Glomerular endothelial cell (primary cell): Measurements from ENCODE around the gene CRYAA. TPM values are rescaled to one million over a fixed set of nuclear protein-coding genes. Genes with fewer than 3 reads are reported as not detected.
"Not testable (repeated sequence)": the region's sequence is repeated elsewhere in the genome, so short reads cannot be mapped to it uniquely, and the experiment has no call there.

ENCODE experiments used
- DNase-seq: peaks from one replicate; pipeline ENCODE4 v3.0.0-alpha.2; 2011; ENCODE audit warnings: low read depth, low spot score; ENCODE audit errors: extremely low read depth
- total RNA-seq: library from RNA; depleted of rRNA; stranded (reverse); fragments of >200 nt; gene quantifications from 2 replicates; pipeline ENCODE4 v1.2.3, GENCODE V29; 2015

The CRYAA gene
- total RNA-seq, 1 donor from 2014 or later: not detected

DNA sequence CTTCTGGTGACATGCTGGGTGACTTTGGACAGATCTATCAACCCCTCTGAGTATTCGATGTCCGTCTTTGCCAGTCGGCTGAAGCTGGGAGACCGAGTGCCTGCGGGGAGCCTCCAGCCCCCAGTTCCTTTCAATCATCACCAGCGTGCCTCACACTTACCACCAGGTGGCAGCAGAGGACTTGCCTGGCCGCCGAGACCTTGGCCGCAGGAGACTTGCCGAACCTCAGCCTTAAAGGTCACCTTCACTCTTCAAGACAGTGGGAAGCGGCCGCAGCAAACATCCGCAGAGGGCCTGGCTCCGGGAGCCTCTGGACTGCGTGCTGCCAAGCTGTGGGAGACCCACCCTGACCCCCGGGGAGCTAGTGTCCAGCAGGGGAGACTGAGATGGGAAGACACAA, 7.8 kb downstream of the CRYAA start:
- DNase-seq: not testable (repeated sequence)

DNA sequence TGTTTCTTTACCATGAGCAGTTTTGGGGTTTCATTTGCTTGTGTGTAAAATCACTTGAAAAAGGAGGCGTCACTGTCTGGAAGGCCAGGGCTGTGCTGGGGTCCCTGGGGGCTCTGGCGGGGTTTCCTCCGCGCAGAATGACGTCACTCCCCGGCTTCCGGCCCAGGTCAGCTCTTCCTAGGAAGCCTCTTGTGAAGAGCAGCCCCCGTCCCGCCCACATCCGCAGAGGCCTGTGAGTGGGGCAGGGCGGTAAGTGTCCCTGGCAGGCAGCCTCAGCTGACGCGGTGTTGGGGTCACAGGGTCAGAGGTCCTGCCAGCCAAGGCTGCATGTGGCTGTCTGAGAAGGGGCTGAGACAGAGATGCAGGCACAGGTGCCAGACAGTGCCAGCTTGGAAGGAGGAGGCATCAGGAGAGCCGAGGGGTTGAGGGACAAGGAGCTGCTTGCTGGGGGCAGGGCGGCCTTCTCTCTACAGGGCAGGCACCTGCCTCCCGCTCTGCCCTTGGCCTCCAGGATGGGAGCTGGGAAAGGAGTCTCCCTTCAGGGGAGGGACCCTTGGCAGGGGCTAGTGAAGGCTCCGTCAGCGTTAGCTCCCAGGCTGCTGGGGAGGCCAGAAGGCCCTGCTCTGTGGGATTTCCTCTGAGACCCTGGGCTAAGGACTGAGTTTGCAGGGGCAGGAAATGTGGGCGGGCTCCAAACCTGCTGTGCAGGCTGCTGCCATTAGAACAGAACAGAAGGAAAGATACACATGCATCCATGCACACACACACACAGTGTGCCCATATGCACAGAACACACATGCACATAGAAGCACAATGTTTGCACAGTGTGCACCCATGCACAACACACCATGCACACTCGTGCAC, 8.5 kb downstream of the CRYAA start:
- not testable (repeated sequence) for DNase-seq

DNA sequence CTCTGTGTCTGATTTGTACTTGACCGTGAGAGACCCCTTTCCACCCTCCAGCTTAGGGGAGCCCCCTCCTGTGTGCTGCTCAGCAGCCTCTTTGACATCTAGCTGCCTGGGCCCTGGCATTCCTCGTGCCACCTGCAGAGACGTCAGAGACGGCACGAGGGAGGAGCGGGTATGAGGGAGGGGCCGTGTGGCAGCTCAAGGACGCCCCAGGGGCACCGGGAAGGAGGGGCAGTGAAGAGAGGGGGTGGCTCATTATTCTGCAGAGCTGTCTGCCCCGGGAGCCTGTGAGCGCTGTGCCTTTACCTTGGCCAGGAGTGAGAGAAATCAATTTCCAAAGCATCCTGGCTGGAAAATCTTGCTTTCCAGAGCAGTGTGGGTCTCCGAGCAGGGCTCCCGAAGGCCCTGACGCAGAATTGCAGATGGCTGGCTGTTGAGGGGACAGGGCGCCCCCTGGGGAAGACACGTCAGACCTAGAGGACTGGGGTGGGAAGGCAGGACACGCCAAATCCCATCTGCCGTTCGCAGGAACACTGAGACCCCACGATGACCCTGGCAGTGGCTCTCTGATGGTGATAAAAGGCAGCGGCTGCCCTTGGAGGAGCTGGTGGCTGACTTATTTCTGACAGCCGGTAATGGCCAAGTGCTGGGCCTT, 9.5 kb downstream of the CRYAA start:
- DNase-seq: not testable (repeated sequence)

DNA sequence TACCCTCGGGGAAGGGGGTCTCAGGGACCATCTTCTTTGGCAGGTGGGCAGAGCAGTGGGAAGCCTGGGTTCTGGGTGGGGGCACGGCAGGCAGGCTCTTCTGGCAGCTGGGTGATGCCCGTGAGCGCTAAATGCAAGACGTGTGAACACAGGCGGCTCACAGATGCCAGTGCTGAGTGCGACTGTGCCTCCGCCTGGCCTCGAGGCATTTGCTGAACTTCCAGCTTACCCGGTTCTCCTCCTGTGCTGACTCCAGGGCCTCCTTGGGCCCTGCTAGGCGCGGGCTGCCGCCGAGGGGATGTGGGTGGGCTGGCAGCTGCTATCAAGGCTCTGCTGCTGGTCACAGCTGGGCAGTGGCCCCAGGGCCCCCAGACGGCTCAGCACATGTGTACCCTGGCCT, 12.2 kb downstream of the CRYAA start:
- DNase-seq: not testable (repeated sequence)

DNA sequence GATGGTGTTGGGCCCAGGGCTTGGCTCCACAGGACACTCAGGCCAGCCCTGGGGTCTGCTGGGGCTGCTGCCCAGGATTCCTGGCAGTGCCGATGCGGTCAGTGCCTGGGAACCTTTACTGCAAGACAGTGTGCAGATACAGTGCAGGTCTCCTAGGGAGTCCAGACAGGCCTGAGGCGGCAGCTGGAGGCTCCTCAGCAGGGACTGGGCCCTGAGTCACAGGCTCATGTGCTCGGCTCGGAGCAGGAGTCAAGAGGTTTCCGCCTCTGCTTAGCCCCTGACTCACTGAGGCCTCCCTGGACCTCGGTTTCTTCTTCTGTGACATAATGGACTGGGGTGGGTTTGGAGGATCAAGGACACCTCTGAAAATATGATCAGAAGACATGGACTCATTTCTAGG, 18.5 kb downstream of the CRYAA start:
- not testable (repeated sequence) for DNase-seq

DNA sequence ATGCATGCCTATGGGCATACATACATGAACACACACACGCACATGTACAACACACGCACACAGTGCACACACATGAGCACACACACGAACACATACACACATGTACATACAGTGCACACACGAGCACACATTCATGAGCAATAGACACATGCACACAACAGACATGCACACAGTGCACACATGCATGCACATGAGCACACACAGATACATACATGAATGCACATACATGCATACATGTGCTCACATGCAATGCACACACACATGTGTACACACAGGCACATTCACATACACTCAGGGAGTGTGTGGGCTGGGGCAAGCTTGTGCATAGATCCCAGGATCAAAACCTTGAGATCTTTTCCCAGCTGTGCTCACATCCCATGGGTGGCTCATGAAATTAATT, 18.9 kb downstream of the CRYAA start:
- DNase-seq: no peak

DNA sequence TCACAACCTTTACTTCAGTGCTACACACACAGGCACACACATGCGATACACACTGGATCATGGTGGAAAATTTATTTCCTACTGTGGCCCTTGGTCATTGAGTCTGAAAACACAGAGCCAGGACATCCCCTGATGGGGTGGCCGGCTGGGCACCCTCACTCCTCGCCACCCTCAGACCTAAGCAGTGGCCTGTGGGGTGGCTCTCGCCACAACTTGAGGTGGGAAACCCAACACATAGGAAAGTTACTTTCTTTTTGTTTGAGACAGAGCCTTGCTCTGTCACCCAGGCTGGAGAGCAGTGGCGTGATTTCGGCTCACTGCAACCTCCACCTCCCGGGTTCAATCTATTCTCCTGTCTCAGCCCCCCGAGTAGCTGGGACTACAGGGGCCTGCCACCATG, 19.4 kb downstream of the CRYAA start:
- no peak for DNase-seq

DNA sequence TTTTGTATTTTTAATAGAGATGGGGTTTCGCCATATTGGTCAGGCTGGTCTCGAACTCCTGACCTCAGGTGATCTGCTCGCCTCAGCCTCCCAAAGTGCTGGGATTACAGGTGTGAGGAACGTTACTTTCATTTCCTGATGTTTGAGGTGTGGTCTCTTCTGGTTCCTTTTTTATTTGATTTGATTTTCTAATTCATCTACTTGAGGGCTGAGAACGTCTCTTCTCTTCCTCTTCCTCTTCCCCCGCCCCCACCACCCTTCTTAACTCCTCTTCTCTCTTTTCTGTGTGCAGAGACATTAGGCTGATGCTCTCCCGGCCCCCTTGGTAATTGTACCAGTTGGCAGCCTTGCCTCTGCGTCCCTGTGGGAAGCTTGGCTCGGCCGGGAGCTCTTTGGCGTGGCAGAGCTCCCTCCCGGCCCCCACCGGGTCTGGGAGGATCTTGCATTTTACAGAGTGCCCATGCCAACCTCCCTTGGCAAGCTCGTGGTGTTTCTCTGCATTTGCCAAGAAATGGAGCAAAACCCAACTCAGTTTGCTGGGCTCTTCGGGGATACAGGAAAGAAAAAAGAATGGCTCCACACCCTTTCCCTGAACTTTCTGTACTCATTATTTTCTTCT, 19.9 kb downstream of the CRYAA start:
- DNase-seq: no peak

DNA sequence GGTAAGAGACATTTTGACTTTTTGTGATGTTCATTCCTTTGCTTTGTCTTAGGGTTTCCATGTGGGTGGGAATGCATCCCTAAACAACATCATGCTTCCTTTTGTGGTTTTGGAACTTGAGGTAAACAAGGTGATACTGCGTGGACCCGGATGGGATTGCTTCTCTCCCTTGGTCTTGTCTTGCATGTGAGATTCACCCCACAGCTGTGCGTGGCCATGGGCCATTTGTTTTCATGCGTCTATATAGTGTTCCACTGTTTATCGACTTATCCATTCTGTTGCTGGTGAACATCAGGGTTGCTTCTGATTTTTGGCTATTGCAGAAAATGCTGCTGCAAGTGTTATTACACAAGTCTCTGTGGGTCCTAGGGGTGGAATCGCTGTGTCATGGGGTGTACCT, 21.1 kb downstream of the CRYAA start:
- DNase-seq: no peak

DNA sequence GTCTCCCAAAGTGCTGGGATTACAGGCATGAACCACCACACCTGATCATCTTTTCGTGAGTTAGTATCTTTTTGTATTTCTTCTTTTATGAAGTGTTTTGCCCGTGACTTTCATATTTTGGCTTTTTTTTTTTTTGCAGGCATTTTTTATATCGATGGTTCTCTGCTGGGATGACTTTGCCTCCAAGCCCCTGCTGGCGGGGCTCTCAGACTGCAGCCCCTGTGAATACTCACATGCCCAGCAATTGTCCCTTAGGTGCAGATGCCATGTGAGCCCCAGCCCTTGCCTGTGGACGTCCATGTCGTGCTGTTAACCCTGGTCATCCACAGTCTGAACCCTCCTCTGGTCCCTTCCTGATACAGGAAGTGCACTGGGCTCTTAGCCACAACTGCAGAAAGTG, 21.7 kb downstream of the CRYAA start:
- DNase-seq: no peak

DNA sequence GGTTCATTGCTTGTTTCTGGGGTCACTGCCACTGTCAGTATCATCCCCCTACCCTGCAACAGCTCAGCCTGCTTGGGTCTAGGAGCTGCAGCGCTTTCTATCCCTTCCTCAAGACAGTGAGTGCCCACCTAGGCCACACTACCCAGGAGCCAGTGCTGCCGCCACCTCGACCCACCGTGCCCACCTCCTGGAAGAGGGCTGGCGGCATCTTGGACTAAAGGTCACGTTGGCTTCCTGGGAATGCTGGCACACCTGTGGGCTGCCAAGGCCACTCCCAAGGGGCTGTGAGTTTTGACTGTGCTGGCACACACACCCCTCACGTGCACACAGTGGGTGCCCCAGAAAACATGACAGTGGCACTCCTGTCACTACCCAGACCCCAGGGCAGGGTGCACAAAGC, 22.1 kb downstream of the CRYAA start:
- DNase-seq: no peak

DNA sequence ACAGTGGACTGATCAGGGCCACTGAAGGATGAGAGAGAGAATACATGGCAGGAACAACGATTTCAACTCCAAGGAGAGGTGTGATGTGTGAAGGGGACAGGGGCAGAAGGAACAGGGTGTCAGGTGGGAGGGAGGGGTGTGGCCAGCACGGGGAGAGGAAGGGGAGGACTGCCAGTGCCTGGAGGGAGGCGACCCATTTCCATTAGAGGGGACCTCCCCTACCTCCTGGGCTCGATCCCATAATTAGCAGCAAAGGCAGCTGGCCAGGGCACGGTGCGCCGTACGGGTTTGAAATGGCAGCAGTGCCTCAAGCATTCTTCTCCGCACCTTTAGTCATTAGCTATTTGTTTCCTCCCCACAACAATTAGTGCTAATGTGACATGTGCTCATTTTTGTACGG, 22.7 kb downstream of the CRYAA start:
- DNase-seq: no peak

DNA sequence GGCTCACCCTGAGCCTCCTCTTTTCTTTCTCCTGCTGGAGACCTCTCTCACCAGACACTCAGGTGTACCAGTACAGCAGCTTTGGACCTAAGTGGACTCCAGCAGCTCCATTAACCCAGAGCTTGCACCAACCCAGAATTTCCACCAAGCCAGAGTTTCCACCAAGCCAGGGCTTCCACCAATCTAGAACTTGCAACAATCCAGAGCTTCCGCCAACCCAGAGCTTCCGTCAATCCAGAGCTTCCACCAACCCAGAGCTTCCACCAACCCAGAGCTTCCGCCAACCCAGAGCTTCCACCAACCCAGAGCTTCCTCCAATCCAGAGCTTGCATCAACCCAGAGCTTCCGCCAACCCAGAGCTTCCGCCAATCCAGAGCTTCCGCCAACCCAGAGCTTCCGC, 23.2 kb downstream of the CRYAA start:
- no peak for DNase-seq

DNA sequence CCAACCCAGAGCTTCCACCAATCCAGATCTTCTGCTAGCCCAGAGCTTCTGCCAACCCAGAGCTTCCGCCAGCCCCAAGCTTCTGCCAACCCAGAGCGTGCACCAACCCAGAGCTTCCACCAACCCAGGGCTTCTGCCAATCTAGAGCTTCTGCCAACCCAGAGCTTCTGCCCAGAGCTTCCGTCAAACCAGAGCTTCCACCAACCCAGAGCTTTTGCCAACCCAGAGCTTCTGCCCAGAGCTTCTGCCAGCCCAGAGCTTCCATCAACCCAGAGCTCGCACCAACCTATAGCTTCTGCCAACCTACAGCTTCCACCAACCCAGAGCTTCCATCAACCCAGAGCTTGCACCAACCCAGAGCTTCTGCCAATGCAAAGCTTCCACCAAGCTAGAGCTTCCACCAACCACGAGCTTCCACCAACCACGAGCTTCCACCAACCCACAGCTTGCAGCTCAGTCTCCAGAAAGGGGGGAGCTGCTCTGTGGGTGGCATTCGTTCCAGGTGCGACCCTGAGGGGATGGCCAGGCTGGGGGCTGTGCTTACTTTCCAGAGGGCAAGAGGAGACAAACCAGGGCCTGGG, 23.8 kb downstream of the CRYAA start:
- no peak for DNase-seq

DNA sequence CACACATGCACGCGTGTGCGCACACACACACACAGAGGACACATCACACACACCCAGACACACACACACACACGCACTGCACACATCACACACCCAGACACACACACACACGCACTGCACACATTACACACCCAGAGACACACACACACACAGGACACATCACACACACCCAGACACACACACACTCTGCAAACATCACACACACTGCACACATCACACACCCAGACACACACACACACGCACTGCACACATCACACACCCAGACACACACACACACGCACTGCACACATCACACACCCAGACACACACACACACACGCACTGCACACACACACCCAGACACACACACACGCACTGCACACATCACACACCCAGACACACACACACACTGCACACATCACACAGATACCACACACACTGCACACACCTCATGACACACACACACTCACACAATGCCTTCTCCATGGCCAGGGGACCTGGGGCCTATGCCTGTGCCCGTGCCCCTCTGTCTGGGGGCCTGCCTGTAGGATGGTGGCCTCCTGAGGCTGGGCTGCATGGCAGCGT, 24.4 kb downstream of the CRYAA start:
- no peak for DNase-seq

DNA sequence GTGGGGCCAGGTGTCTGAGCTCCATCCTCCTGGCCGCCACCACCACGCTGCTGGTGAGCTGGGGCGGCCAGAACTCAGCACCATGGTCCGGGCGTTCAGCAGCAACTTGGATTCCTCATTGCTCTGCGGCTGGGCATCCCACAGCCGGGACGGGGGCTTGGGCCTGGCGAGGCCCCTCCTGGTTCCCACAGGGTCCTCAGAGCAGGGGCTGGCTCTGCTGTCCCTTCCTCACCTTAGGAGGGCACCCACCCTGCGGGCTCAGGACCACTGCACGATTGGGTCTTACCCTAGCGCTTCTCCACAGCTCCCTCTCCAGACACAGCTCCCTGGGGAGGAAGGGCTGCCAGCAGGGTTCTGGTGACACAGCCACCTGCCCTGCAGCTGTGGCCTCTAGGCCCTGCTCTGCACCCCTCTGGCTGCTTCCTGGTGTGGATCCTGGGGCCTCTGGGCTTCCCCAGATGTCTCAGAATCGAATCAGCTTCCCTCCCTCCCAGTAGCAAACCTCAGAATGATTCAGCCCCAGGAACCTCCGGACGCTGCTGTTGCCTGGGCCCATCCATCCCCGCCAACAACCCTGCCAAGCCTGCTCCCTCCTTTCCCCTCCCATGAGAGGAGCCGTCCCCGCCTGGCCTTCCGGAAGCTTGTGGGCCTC, 25.0 kb downstream of the CRYAA start:
- no peak for DNase-seq

DNA sequence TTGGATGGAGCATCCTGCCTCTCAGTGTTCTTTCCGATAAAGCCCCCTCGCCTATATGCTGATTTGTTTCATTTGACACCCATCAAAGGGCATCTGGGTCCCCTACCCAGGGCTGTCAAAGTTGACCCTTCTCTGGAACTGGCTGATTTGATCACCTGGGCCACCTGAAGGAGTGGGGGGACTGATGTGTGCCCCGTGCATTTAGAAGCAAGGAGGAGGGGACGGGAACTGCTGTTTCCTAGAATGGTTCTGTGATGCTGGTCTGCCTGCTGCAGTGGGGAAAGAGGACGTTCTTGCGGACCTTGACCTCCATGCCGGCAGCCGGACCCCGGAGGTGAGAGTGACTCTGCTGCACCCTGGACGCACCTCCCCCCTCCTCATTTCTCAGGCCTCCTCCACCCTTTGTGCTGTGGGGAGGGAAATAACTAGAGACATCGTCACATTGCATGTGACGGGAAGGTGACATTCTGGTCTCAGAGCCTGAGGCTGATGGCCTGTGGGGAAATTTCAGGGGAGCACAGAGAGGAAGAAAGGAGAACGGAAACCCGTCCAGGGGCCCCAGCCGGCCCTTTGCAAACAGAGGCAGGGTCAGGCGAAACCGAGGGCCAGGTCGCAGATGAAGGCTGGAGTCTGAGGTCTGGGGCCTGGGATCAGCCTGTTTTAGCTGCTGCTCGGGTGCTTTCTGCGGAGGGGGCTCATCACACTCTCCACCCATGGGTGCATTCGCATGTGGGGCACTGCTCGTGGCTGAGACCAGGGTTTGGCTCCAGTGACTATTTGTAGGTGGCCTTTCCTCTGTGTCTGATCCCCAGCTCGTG, 25.7 kb downstream of the CRYAA start:
- no peak for DNase-seq

DNA sequence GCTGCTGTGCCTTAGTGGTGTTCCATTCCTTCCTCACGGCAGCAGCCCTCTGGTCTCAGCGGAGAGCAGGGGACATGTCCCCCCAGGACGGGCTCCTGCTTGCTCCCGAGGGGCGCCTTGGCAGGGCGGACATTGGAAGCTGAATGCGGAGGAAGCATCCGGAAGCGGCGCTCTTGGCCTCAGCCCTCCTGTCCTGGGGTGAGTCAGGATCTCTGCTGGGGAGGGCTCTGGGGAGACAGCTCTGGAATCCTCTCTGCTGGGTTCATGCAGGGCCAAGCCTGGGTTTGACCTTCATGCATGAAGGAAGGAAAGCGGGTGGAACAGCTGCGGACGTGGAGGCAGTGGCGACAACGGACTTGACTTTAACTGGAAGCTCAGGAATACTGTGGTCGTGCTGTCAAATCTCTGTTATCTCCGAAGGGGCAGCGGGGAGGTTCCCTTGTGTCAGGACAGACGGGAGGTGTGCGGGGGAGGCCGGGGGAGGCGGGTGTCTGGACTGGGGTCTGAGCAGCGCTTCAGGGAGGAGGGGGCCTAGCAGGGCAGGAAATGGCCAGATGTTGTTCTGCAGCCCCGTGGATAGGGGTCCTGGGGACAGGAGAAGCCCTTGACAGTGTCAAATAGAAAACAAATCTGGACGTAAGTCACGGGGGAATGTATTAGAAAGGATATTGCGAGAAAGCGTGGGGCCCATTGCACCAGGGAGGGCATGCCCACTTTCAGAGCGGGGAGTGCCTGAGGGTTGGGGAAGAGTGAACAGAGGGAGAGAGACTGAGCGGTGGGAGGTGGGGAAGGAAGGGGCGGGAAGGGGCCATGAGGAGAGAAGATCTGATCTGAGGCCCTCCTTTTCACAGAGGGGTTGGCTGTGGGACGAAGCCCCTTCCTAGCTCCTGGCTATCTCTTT, 26.6 kb downstream of the CRYAA start:
- DNase-seq: no peak

DNA sequence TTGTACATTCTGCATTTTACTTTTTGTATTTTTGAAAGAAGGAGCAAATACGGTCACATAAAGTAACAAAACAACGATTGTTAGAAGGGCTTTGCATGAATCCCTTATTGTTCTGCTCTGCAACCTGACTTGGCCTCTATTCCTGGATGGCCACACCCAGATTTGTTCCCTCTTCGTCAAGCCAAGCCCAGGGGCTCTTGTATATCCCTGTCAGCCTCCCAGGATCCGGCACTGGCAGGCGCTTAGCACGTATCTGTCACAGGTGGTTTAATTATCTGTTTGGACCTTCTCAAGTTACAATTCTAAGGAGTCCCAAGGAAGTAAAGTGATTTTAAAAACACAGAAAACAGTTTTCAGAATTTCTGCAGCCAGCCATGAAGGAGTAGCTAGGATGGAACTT, 28.0 kb downstream of the CRYAA start:
- DNase-seq: no peak
